Stimulated activated CD8-positive, alpha-beta memory T cell treated with anti-CD3 and anti-CD28 coated beads, Interleukin-15, amount 100 ng/mL, for 1 hour (primary cell): ENCODE results near the gene PTPRG.

ENCODE experiments used
- DNase-seq: peaks from one replicate; pipeline ENCODE4 v3.0.0-alpha.2; 2020; ENCODE audit warnings: low read depth

The PTPRG gene

GRCh38 chr3:61618871-61619270 is 57.5 kb downstream of the PTPRG start:
- no peak for DNase-seq

GRCh38 chr3:61620073-61620472 is 58.7 kb downstream of the PTPRG start:
- DNase-seq = no peak

GRCh38 chr3:61624300-61624699 is 62.9 kb downstream of the PTPRG start:
- DNase-seq = no peak

- DNase-seq = no peak
Observed at GRCh38 chr3:61625429-61625828, 64.1 kb downstream of the PTPRG start.

GRCh38 chr3:61626484-61626883 is 65.1 kb downstream of the PTPRG start:
- DNase-seq = no peak

GRCh38 chr3:61627768-61628185 is 66.4 kb downstream of the PTPRG start:
- no peak for DNase-seq

GRCh38 chr3:61628636-61629035 is 67.3 kb downstream of the PTPRG start:
- no peak for DNase-seq

GRCh38 chr3:61629442-61629841 is 68.1 kb downstream of the PTPRG start:
- DNase-seq = no peak

GRCh38 chr3:61631108-61631769 is 69.9 kb downstream of the PTPRG start:
- DNase-seq = no peak

GRCh38 chr3:61632568-61633175 is 71.3 kb downstream of the PTPRG start:
- no peak for DNase-seq

GRCh38 chr3:61634678-61635077 is 73.3 kb downstream of the PTPRG start:
- DNase-seq = no peak

GRCh38 chr3:61637088-61638051 is 76.0 kb downstream of the PTPRG start:
- no peak for DNase-seq

GRCh38 chr3:61638741-61639140 is 77.4 kb downstream of the PTPRG start:
- DNase-seq = no peak

GRCh38 chr3:61639991-61640390 is 78.6 kb downstream of the PTPRG start:
- DNase-seq = no peak

GRCh38 chr3:61645148-61645547 is 83.8 kb downstream of the PTPRG start:
- no peak for DNase-seq

GRCh38 chr3:61646360-61646759 is 85.0 kb downstream of the PTPRG start:
- no peak for DNase-seq

GRCh38 chr3:61646851-61647525 is 85.6 kb downstream of the PTPRG start:
- no peak for DNase-seq

GRCh38 chr3:61648481-61648880 is 87.1 kb downstream of the PTPRG start:
- DNase-seq = no peak

GRCh38 chr3:61649381-61650170 is 88.2 kb downstream of the PTPRG start:
- no peak for DNase-seq

- DNase-seq = no peak
Observed at GRCh38 chr3:61650276-61650675, 88.9 kb downstream of the PTPRG start.

- DNase-seq = no peak
Observed at GRCh38 chr3:61650719-61651410, 89.5 kb downstream of the PTPRG start.
